Measurements from ENCODE around the gene SCAF1.

Gene SCAF1

GRCh38 chr19:49685845-49686332 is 43.9 kb downstream of the SCAF1 start:
- Histone ChIP-seq H3K4me2 (ENCODE audit: low read length) (no peak overlapping the region), H3K9me3 (ENCODE audit: low read length) (no peaks in the 10 kb centered on the region), H3K4me3 (ENCODE audit: low read depth, low read length, poor library complexity, severe bottlenecking) (no peak overlapping the region), H3K79me2 (ENCODE audit: insufficient read depth, low read length) (0 out of 2 replicates have a peak, but pooled peaks cover 4% of the 10 kb centered on the region), H3K9me2 (ENCODE audit: low read depth, low read length) (no peaks in the 10 kb centered on the region), H4K20me1 (ENCODE audit: insufficient read depth, low read length) (no peaks in the 10 kb centered on the region), H3K4me1 (ENCODE audit: insufficient read depth, low read length, severe bottlenecking) (peaks cover 5% of the 10 kb centered on the region), H2AFZ (ENCODE audit: low read length) (no peak overlapping the region), H3K27me3 (ENCODE audit: insufficient read depth, low read length) (no peaks in the 10 kb centered on the region), H3K27ac (ENCODE audit: low read depth, low read length, poor library complexity, severe bottlenecking) (no peak overlapping the region), H3K36me3 (ENCODE audit: insufficient read depth, low read length) (peaks cover 92% of the 10 kb centered on the region), H3K9ac (ENCODE audit: low read length) (no peak overlapping the region), H3F3A (ENCODE audit: insufficient read depth, low read length) (no peaks in the 10 kb centered on the region)
- no peak for TF ChIP-seq EZH2 (IDR thresholded peaks at IDR 0.05; ENCODE audit: borderline replicate concordance, low read length)

GRCh38 chr19:49686503-49687088 is 44.6 kb downstream of the SCAF1 start:
- H4K20me1 ChIP-seq (ENCODE audit: insufficient read depth, low read length) = no peaks in the 10 kb centered on the region
- H3K4me2 ChIP-seq (ENCODE audit: low read length) = no peak overlapping the region
- peaks cover 87% of the 10 kb centered on the region for H3K36me3 ChIP-seq (ENCODE audit: insufficient read depth, low read length)
- TF ChIP-seq CTCF (IDR thresholded peaks at IDR 0.05; ENCODE audit: low read length) (no peak), EZH2 (IDR thresholded peaks at IDR 0.05; ENCODE audit: borderline replicate concordance, low read length) (no peak)
- no peaks in the 10 kb centered on the region for H3K9me3 ChIP-seq (ENCODE audit: low read length)
- no peak overlapping the region for H2AFZ ChIP-seq (ENCODE audit: low read length)
- H3K4me1 ChIP-seq (ENCODE audit: insufficient read depth, low read length, severe bottlenecking) = peaks cover 10% of the 10 kb centered on the region
- H3K27me3 ChIP-seq (ENCODE audit: insufficient read depth, low read length) = no peaks in the 10 kb centered on the region
- H3K9ac ChIP-seq (ENCODE audit: low read length) = no peak overlapping the region
- no peaks in the 10 kb centered on the region for H3K9me2 ChIP-seq (ENCODE audit: low read depth, low read length)
- no peaks in the 10 kb centered on the region for H3K79me2 ChIP-seq (ENCODE audit: insufficient read depth, low read length)
- H3K27ac ChIP-seq (ENCODE audit: low read depth, low read length, poor library complexity, severe bottlenecking) = no peak overlapping the region
- H3K4me3 ChIP-seq (ENCODE audit: low read depth, low read length, poor library complexity, severe bottlenecking) = no peak overlapping the region
- H3F3A ChIP-seq (ENCODE audit: insufficient read depth, low read length) = no peaks in the 10 kb centered on the region

GRCh38 chr19:49687150-49687549 is 45.1 kb downstream of the SCAF1 start:
- peaks cover 15% of the 10 kb centered on the region for H3K4me1 ChIP-seq (ENCODE audit: insufficient read depth, low read length, severe bottlenecking)
- H2AFZ ChIP-seq (ENCODE audit: low read length) = no peak overlapping the region
- H4K20me1 ChIP-seq (ENCODE audit: insufficient read depth, low read length) = no peaks in the 10 kb centered on the region
- no peaks in the 10 kb centered on the region for H3K9me3 ChIP-seq (ENCODE audit: low read length)
- H3K27ac ChIP-seq (ENCODE audit: low read depth, low read length, poor library complexity, severe bottlenecking) = no peak overlapping the region
- no peak for TF ChIP-seq CTCF (IDR thresholded peaks at IDR 0.05; ENCODE audit: low read length)
- no peak for TF ChIP-seq EZH2 (IDR thresholded peaks at IDR 0.05; ENCODE audit: borderline replicate concordance, low read length)
- H3K4me2 ChIP-seq (ENCODE audit: low read length) = no peak overlapping the region
- H3K4me3 ChIP-seq (ENCODE audit: low read depth, low read length, poor library complexity, severe bottlenecking) = no peak overlapping the region
- H3K9me2 ChIP-seq (ENCODE audit: low read depth, low read length) = no peaks in the 10 kb centered on the region
- no peaks in the 10 kb centered on the region for H3K27me3 ChIP-seq (ENCODE audit: insufficient read depth, low read length)
- no peaks in the 10 kb centered on the region for H3F3A ChIP-seq (ENCODE audit: insufficient read depth, low read length)
- H3K9ac ChIP-seq (ENCODE audit: low read length) = no peak overlapping the region
- no peaks in the 10 kb centered on the region for H3K79me2 ChIP-seq (ENCODE audit: insufficient read depth, low read length)
- peaks cover 81% of the 10 kb centered on the region for H3K36me3 ChIP-seq (ENCODE audit: insufficient read depth, low read length)
